Subcutaneous abdominal adipose tissue (tissue), 5 donors: ENCODE results near the gene PLEKHG4.

ENCODE experiments used
- H3K27ac ChIP-seq: one replicate; pipeline ENCODE4 v1.7.0; 2013; ENCODE audit warnings: low read depth, mild to moderate bottlenecking, inconsistent platforms, low read length, moderate library complexity
- H3K27me3 ChIP-seq, 5 donors: one replicate each; pipeline ENCODE4 v1.7.0; 2013; ENCODE audit warnings: low read length in 5 of 5, inconsistent platforms in 1 of 5; ENCODE audit not compliant: control insufficient read depth in 5 of 5, insufficient read depth in 4 of 5
- H3K36me3 ChIP-seq, 5 donors: one replicate each; pipeline ENCODE4 v1.7.0; 2013; ENCODE audit warnings: low read length in 5 of 5; ENCODE audit not compliant: control insufficient read depth in 5 of 5, insufficient read depth in 5 of 5
- H3K4me1 ChIP-seq, 5 donors: one replicate each; pipeline ENCODE4 v1.7.0; 2013; ENCODE audit warnings: low read length in 5 of 5, mild to moderate bottlenecking in 3 of 5, moderate library complexity in 1 of 5; ENCODE audit not compliant: control insufficient read depth in 5 of 5, insufficient read depth in 5 of 5
- H3K4me3 ChIP-seq, 5 donors: one replicate each; pipeline ENCODE4 v1.7.0; 2013; ENCODE audit warnings: low read length in 5 of 5, low read depth in 1 of 5
- H3K9ac ChIP-seq, 5 donors: one replicate each; pipeline ENCODE4 v1.7.0; 2013; ENCODE audit warnings: low read length in 5 of 5, mild to moderate bottlenecking in 4 of 5, moderate library complexity in 3 of 5
- H3K9me3 ChIP-seq, 5 donors: one replicate each; pipeline ENCODE4 v1.7.0; 2013; ENCODE audit warnings: low read length in 5 of 5; ENCODE audit not compliant: control insufficient read depth in 5 of 5
- donor health status: healthy.
- donor health status: healthy.
- donor health status: healthy.
- donor health status: healthy.
- donor health status: healthy.

PLEKHG4 gene

GRCh38 chr16:67302970-67303369 is 23.6 kb downstream of the PLEKHG4 start:
- peaks cover 0 to 9% (median 7%) of the 10 kb centered on the region in 5 donors for H3K27me3 ChIP-seq
- peaks cover 0 to 5% (median 0%) of the 10 kb centered on the region in 5 donors for H3K4me1 ChIP-seq
- no peak overlapping the region for H3K4me3 ChIP-seq
- no peak overlapping the region for H3K9ac ChIP-seq
- H3K36me3 ChIP-seq, result no peaks in the 10 kb centered on the region
- H3K27ac ChIP-seq, result no peak overlapping the region
- H3K9me3 ChIP-seq, result no peaks in the 10 kb centered on the region

- H3K9me3 ChIP-seq, result no peaks in the 10 kb centered on the region
- peaks cover 0 to 9% (median 3%) of the 10 kb centered on the region in 5 donors for H3K27me3 ChIP-seq
- no peak overlapping the region for H3K9ac ChIP-seq
- no peak overlapping the region for H3K4me3 ChIP-seq
- no peak overlapping the region for H3K27ac ChIP-seq
- H3K4me1 ChIP-seq, result peaks cover 0 to 5% (median 0%) of the 10 kb centered on the region in 5 donors
- no peaks in the 10 kb centered on the region for H3K36me3 ChIP-seq
These were observed 24.7 kb downstream of the PLEKHG4 start for GRCh38 chr16:67304020-67304419.

- H3K36me3 ChIP-seq, result no peaks in the 10 kb centered on the region
- H3K4me3 ChIP-seq, result no peak overlapping the region
- peaks cover 0 to 7% (median 3%) of the 10 kb centered on the region in 5 donors for H3K27me3 ChIP-seq
- peaks cover 0 to 5% (median 0%) of the 10 kb centered on the region in 5 donors for H3K4me1 ChIP-seq
- H3K9me3 ChIP-seq, result no peaks in the 10 kb centered on the region
- no peak overlapping the region for H3K27ac ChIP-seq
- no peak overlapping the region for H3K9ac ChIP-seq
These were observed 26.1 kb downstream of the PLEKHG4 start for GRCh38 chr16:67305216-67306071.

- H3K27ac ChIP-seq, result no peak overlapping the region
- no peak overlapping the region for H3K9ac ChIP-seq
- H3K4me1 ChIP-seq, result peaks cover 2 to 8% (median 5%) of the 10 kb centered on the region in 5 donors
- no peak overlapping the region for H3K4me3 ChIP-seq
- no peaks in the 10 kb centered on the region for H3K27me3 ChIP-seq
- H3K9me3 ChIP-seq, result no peaks in the 10 kb centered on the region
- no peaks in the 10 kb centered on the region for H3K36me3 ChIP-seq
These were observed 31.2 kb downstream of the PLEKHG4 start for GRCh38 chr16:67310561-67310960.

- H3K27ac ChIP-seq, result peak overlapping the region; percentile 11
- H3K27me3 ChIP-seq, result peaks cover 0 to under 1% (median 0%) of the 10 kb centered on the region in 5 donors
These were observed 32.5 kb downstream of the PLEKHG4 start for GRCh38 chr16:67311607-67312488.

DNA sequence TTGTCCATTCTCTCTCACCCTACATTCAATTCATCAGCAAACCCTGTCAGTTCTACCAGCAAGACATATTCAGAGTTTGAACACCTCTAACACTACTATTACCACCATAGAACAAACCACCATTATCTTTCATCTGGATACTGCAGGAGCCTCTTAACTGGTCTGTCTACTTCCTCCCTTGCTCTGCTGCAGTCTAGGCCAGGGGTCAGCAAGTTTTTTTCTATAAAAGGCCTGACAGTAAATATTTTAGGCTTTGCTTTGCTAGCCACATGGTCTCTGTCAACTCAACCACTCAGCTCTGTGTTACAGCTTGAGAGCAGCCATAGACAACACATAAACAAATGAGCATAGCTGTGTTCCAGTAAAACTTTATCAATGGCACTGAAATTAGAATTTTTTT is 33.4 kb downstream of the PLEKHG4 start:
- H3K27ac ChIP-seq, result peak overlapping the region; percentile 11
- no peak overlapping the region for H3K4me3 ChIP-seq
- no peaks in the 10 kb centered on the region for H3K9me3 ChIP-seq

More at GRCh38 chr16:67311607-67312488, 32.5 kb downstream of the PLEKHG4 start:
- no peaks in the 10 kb centered on the region for H3K9me3 ChIP-seq
- no peak overlapping the region for H3K9ac ChIP-seq
- peaks cover 2 to 8% (median 5%) of the 10 kb centered on the region in 5 donors for H3K4me1 ChIP-seq
- H3K36me3 ChIP-seq, result no peaks in the 10 kb centered on the region
- no peak overlapping the region for H3K4me3 ChIP-seq

DNA sequence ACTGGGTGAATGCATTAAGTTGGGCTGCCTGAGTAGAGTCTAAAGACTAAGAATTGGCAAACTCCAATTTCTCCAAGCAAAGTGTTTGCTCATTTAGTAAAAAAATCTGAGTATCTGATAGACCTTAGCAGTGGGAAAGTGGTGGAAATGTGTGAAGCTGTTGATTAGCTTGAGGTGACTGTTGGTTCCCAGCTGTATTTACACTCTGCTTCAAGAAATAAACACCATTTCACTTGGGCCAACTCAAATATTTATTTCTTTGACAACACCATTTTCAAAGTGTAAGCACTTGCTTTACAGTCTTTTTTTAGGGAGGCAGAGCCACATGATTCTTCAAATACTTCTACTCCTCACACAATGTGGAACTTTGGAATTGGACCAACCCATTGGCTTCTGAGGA is 38.5 kb downstream of the PLEKHG4 start:
- no peaks in the 10 kb centered on the region for H3K9me3 ChIP-seq
- H3K27ac ChIP-seq, result no peak overlapping the region
- H3K36me3 ChIP-seq, result no peaks in the 10 kb centered on the region
- H3K4me1 ChIP-seq, result peaks cover 0 to 1% (median 0%) of the 10 kb centered on the region in 5 donors
- no peak overlapping the region for H3K4me3 ChIP-seq
- H3K27me3 ChIP-seq, result peaks cover 0 to 3% (median 2%) of the 10 kb centered on the region in 5 donors
- H3K9ac ChIP-seq, result no peak overlapping the region

More for the DNA sequence above, 33.4 kb downstream of the PLEKHG4 start:
- H3K4me1 ChIP-seq, result peaks cover 2 to 8% (median 5%) of the 10 kb centered on the region in 5 donors
- H3K36me3 ChIP-seq, result no peaks in the 10 kb centered on the region
- peaks cover 0 to 3% (median 0%) of the 10 kb centered on the region in 5 donors for H3K27me3 ChIP-seq
- H3K9ac ChIP-seq, result no peak overlapping the region

GRCh38 chr16:67326115-67326471 is 46.8 kb downstream of the PLEKHG4 start:
- H3K9ac ChIP-seq, result peak overlapping the region in 3 of 5 donors; percentile 35 to 76 (median 68)
- H3K27ac ChIP-seq, result no peak overlapping the region
- peak overlapping the region; percentile 45 to 71 (median 66) for H3K4me3 ChIP-seq

GRCh38 chr16:67326472-67327309 is 47.4 kb downstream of the PLEKHG4 start, which contains the start of the genes KCTD19 and LRRC36:
KCTD19 (minus strand) TSS chr16:67326741; CDS start chr16:67326707, 34 bp downstream.
LRRC36 (plus strand) TSS chr16:67326815; CDS start chr16:67326863, 48 bp downstream.
- H3K4me3 ChIP-seq, result peak within 1 kb of the TSS; percentile 45 to 71 (median 66)
- no peak within 1 kb of the TSS for H3K27ac ChIP-seq
- peak within 1 kb of the TSS in 3 of 5 donors; percentile 35 to 76 (median 68) for H3K9ac ChIP-seq

More at GRCh38 chr16:67326115-67326471, 46.8 kb downstream of the PLEKHG4 start:
- H3K4me1 ChIP-seq, result peaks cover 3 to 18% (median 13%) of the 10 kb centered on the region in 5 donors
- H3K36me3 ChIP-seq, result no peaks in the 10 kb centered on the region
- no peaks in the 10 kb centered on the region for H3K9me3 ChIP-seq
- H3K27me3 ChIP-seq, result no peaks in the 10 kb centered on the region

More at GRCh38 chr16:67326472-67327309, 47.4 kb downstream of the PLEKHG4 start, which contains the start of the genes KCTD19 and LRRC36:
- H3K9me3 ChIP-seq, result no peaks in the 10 kb centered on the region
- H3K36me3 ChIP-seq, result no peaks in the 10 kb centered on the region
- H3K4me1 ChIP-seq, result peaks cover 3 to 18% (median 13%) of the 10 kb centered on the region in 5 donors
- no peaks in the 10 kb centered on the region for H3K27me3 ChIP-seq
